ENCODE results near the gene YARS1. TPM values are rescaled to one million over a fixed set of nuclear protein-coding genes. Genes with fewer than 3 reads are reported as not detected.

The YARS1 gene
- total and polyA plus RNA-seq, 2 experiments from 2014 or later = 134 to 182 TPM

- Mint-ChIP-seq H3K27me3 (ENCODE audit: insufficient read depth, low read depth, poor library complexity) (peaks cover 2% of the 10 kb centered on the region), H3K36me3 (ENCODE audit: low read depth) (peaks cover 97% of the 10 kb centered on the region), H3K4me1 (peaks cover 8% of the 10 kb centered on the region), H3K4me3 (no peak overlapping the region), H3K27ac (no peak overlapping the region), H3K9me3 (no peaks in the 10 kb centered on the region; the same call in 2 of the 3 replicates)
- Histone ChIP-seq H3K9me2 (ENCODE audit: insufficient read depth) (no peaks in the 10 kb centered on the region), H3K79me2 (replicated peaks; ENCODE audit: insufficient read depth) (peaks cover 81% of the 10 kb centered on the region), H3K27me3 (ENCODE audit: insufficient read depth) (no peaks in the 10 kb centered on the region), H3K4me1 (ENCODE audit: insufficient read depth) (peaks cover 9% of the 10 kb centered on the region), H3K4me3 (no peak overlapping the region), H3K27ac (ENCODE audit: low read depth) (no peak overlapping the region; the same call in 1 of the 2 replicates), H3F3A (replicated peaks; ENCODE audit: low read depth) (peaks cover 15% of the 10 kb centered on the region), H4K20me1 (replicated peaks; ENCODE audit: insufficient read depth) (peaks cover 49% of the 10 kb centered on the region), H3K36me3 (ENCODE audit: insufficient read depth) (peaks cover 70% of the 10 kb centered on the region), H3K4me2 (no peak overlapping the region), H2AFZ (no peak overlapping the region)
- DNase-seq (ENCODE audit: low spot score) = no peak
- TF ChIP-seq POLR2AphosphoS5 (IDR thresholded peaks at IDR 0.05; ENCODE audit: low read depth) = no peak
- TF ChIP-seq ZNF114 (CRISPR knock-in tag; IDR thresholded peaks at IDR 0.05) = no peak
- TF ChIP-seq, protein P1, sequence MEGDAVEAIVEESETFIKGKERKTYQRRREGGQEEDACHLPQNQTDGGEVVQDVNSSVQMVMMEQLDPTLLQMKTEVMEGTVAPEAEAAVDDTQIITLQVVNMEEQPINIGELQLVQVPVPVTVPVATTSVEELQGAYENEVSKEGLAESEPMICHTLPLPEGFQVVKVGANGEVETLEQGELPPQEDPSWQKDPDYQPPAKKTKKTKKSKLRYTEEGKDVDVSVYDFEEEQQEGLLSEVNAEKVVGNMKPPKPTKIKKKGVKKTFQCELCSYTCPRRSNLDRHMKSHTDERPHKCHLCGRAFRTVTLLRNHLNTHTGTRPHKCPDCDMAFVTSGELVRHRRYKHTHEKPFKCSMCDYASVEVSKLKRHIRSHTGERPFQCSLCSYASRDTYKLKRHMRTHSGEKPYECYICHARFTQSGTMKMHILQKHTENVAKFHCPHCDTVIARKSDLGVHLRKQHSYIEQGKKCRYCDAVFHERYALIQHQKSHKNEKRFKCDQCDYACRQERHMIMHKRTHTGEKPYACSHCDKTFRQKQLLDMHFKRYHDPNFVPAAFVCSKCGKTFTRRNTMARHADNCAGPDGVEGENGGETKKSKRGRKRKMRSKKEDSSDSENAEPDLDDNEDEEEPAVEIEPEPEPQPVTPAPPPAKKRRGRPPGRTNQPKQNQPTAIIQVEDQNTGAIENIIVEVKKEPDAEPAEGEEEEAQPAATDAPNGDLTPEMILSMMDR (conservative IDR thresholded peaks at IDR 0.05; ENCODE audit: low read depth in 2 of 2) = no peak
- no peak for TF ChIP-seq NANOG (IDR thresholded peaks at IDR 0.05; ENCODE audit: borderline replicate concordance)
- no peak for TF ChIP-seq EZH2 (IDR thresholded peaks at IDR 0.05; ENCODE audit: low read depth, unreplicated experiment)
- TF ChIP-seq STAT1 (IDR thresholded peaks at IDR 0.05; ENCODE audit: unreplicated experiment) = no peak
- TF ChIP-seq, protein P2, sequence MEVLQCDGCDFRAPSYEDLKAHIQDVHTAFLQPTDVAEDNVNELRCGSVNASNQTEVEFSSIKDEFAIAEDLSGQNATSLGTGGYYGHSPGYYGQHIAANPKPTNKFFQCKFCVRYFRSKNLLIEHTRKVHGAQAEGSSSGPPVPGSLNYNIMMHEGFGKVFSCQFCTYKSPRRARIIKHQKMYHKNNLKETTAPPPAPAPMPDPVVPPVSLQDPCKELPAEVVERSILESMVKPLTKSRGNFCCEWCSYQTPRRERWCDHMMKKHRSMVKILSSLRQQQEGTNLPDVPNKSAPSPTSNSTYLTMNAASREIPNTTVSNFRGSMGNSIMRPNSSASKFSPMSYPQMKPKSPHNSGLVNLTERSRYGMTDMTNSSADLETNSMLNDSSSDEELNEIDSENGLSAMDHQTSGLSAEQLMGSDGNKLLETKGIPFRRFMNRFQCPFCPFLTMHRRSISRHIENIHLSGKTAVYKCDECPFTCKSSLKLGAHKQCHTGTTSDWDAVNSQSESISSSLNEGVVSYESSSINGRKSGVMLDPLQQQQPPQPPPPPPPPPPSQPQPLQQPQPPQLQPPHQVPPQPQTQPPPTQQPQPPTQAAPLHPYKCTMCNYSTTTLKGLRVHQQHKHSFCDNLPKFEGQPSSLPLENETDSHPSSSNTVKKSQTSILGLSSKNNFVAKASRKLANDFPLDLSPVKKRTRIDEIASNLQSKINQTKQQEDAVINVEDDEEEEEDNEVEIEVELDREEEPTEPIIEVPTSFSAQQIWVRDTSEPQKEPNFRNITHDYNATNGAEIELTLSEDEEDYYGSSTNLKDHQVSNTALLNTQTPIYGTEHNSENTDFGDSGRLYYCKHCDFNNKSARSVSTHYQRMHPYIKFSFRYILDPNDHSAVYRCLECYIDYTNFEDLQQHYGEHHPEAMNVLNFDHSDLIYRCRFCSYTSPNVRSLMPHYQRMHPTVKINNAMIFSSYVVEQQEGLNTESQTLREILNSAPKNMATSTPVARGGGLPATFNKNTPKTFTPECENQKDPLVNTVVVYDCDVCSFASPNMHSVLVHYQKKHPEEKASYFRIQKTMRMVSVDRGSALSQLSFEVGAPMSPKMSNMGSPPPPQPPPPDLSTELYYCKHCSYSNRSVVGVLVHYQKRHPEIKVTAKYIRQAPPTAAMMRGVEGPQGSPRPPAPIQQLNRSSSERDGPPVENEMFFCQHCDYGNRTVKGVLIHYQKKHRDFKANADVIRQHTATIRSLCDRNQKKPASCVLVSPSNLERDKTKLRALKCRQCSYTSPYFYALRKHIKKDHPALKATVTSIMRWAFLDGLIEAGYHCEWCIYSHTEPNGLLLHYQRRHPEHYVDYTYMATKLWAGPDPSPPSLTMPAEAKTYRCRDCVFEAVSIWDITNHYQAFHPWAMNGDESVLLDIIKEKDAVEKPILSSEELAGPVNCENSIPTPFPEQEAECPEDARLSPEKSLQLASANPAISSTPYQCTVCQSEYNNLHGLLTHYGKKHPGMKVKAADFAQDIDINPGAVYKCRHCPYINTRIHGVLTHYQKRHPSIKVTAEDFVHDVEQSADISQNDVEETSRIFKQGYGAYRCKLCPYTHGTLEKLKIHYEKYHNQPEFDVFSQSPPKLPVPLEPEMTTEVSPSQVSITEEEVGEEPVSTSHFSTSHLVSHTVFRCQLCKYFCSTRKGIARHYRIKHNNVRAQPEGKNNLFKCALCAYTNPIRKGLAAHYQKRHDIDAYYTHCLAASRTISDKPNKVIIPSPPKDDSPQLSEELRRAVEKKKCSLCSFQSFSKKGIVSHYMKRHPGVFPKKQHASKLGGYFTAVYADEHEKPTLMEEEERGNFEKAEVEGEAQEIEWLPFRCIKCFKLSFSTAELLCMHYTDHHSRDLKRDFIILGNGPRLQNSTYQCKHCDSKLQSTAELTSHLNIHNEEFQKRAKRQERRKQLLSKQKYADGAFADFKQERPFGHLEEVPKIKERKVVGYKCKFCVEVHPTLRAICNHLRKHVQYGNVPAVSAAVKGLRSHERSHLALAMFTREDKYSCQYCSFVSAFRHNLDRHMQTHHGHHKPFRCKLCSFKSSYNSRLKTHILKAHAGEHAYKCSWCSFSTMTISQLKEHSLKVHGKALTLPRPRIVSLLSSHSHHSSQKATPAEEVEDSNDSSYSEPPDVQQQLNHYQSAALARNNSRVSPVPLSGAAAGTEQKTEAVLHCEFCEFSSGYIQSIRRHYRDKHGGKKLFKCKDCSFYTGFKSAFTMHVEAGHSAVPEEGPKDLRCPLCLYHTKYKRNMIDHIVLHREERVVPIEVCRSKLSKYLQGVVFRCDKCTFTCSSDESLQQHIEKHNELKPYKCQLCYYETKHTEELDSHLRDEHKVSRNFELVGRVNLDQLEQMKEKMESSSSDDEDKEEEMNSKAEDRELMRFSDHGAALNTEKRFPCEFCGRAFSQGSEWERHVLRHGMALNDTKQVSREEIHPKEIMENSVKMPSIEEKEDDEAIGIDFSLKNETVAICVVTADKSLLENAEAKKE (CRISPR knock-in tag; IDR thresholded peaks at IDR 0.05) = no peak
- no peak for TF ChIP-seq ZNF331 (CRISPR knock-in tag; IDR thresholded peaks at IDR 0.05; ENCODE audit: low read depth)
- no peak for TF ChIP-seq JUNB (IDR thresholded peaks at IDR 0.05; ENCODE audit: unreplicated experiment)
- no peak for TF ChIP-seq CREB1 (CRISPR knock-in tag; IDR thresholded peaks at IDR 0.05; ENCODE audit: low read depth)
- TF ChIP-seq EZH2phosphoT487 (IDR thresholded peaks at IDR 0.05; ENCODE audit: unreplicated experiment) = no peak
- no peak for TF ChIP-seq REST (IDR thresholded peaks at IDR 0.05; ENCODE audit: unreplicated experiment)
- TF ChIP-seq ETS1 (IDR thresholded peaks at IDR 0.05) = no peak
- no peak for ATAC-seq
Observed at GRCh38 chr1:32806910-32807523, 10.1 kb downstream of the YARS1 start.
